Measurements from ENCODE around the gene TGIF1. TPM values are rescaled to one million over a fixed set of nuclear protein-coding genes. Genes with fewer than 3 reads are reported as not detected.
A peak's percentile ranks its signal among the peaks of the same experiment; 100 is the strongest.

The TGIF1 gene
- total RNA-seq, 1 donor from 2014 or later: 45.8 TPM

DNA sequence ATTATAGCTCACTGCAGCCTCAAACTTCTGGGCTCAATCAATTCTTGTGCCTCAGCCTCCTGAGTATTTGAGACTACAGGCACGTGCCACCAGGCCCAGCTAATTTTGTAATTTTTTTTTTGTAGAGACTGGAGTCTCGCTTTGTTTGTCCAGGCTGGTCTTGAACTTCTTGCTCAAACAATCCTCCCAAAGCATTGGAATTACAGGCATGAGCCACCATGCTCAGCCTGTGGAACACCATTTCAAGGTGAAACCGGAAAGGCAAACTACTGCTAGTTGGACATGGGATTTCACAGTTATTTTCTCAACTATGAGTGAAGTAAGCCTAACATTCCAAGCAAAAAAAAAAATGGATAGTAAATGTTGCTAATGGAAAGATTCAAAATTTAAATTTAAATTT lies 20.9 kb upstream of the TGIF1 start:
- no peak overlapping the region for H3K27ac ChIP-seq
- ATAC-seq (no peak), DNase-seq (no peak)
- H3K9me3 ChIP-seq: no peaks in the 10 kb centered on the region
- no peak overlapping the region for H3K4me3 ChIP-seq
- H3K36me3 ChIP-seq: no peaks in the 10 kb centered on the region
- no peaks in the 10 kb centered on the region for H3K4me1 ChIP-seq
- no peaks in the 10 kb centered on the region for H3K27me3 ChIP-seq (ENCODE audit: low read depth)
- intact Hi-C loops (cut with DNase I): no loop called here
- TF ChIP-seq, protein P1, sequence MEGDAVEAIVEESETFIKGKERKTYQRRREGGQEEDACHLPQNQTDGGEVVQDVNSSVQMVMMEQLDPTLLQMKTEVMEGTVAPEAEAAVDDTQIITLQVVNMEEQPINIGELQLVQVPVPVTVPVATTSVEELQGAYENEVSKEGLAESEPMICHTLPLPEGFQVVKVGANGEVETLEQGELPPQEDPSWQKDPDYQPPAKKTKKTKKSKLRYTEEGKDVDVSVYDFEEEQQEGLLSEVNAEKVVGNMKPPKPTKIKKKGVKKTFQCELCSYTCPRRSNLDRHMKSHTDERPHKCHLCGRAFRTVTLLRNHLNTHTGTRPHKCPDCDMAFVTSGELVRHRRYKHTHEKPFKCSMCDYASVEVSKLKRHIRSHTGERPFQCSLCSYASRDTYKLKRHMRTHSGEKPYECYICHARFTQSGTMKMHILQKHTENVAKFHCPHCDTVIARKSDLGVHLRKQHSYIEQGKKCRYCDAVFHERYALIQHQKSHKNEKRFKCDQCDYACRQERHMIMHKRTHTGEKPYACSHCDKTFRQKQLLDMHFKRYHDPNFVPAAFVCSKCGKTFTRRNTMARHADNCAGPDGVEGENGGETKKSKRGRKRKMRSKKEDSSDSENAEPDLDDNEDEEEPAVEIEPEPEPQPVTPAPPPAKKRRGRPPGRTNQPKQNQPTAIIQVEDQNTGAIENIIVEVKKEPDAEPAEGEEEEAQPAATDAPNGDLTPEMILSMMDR (IDR thresholded peaks at IDR 0.05): no peak

DNA sequence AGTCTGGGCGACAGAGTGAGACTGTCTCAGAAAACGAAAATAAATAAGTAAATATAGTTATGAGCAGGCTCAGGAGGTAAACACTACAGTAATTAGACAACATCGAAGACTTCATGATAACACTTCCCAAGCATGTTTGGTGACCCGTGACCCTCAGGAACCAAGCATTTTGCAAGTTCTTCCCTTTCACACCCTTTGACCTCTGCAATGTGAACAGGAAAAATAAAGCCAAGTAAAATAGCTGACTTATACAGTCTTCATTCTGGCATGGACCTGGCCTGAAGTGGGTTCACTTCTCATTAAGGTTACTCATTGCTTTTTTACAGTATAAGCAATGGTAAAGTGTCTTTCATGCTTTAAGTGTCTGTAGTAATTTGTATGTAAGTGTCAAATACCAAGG lies 15.3 kb upstream of the TGIF1 start:
- intact Hi-C loops (cut with DNase I): no loop called here
- H3K9me3 ChIP-seq: no peaks in the 10 kb centered on the region
- no peaks in the 10 kb centered on the region for H3K36me3 ChIP-seq
- ATAC-seq (no peak), DNase-seq (no peak)
- TF ChIP-seq, protein P1 (IDR thresholded peaks at IDR 0.05): no peak
- H3K4me3 ChIP-seq: no peak overlapping the region
- no peaks in the 10 kb centered on the region for H3K4me1 ChIP-seq
- H3K27me3 ChIP-seq (ENCODE audit: low read depth): no peaks in the 10 kb centered on the region
- no peak overlapping the region for H3K27ac ChIP-seq

DNA sequence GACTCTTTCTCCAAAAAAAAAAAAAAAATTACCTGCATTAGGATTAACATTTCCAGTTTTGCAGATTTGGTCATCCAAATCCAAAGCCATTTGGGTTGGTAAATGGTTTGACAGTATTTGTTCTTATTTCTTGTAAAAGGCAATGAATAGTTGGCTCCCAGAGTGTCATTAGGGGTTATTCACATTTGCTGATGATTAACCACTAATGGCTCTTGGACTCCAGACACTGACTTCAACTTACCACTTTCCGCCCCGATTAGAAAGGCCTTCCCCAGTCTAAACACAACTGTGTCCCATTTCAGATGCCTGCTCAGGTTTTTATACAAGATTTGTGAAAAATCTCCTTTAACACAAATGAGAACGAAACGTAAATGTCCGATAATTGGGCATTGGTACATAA lies 9.6 kb upstream of the TGIF1 start:
- DNase-seq (no peak), ATAC-seq (no peak)
- H3K36me3 ChIP-seq: no peaks in the 10 kb centered on the region
- H3K27me3 ChIP-seq (ENCODE audit: low read depth): no peaks in the 10 kb centered on the region
- H3K27ac ChIP-seq: no peak overlapping the region
- TF ChIP-seq, protein P1 (IDR thresholded peaks at IDR 0.05): no peak
- intact Hi-C loops (cut with DNase I): no loop called here
- H3K9me3 ChIP-seq: no peaks in the 10 kb centered on the region
- H3K4me1 ChIP-seq: no peaks in the 10 kb centered on the region
- no peak overlapping the region for H3K4me3 ChIP-seq

DNA sequence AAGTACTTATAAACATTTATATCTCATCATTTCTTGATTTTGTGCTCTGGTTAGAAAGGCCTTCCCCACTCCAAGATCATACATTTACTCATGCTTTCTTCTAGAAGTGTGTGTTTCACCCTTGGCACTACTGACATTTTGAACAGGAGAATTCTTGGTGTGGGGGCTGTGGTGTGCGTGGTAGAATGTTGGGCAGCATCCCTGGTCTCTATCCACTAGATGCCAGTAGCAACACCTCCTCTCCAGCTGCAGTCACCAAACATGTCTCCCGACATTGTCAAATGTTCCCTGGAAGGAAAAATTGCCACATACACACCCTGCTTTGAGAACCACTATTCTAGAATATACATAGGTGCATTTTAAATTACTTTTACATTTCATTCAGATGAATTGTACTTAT lies 8.7 kb upstream of the TGIF1 start:
- Histone ChIP-seq H3K9me3 (no peaks in the 10 kb centered on the region), H3K27me3 (ENCODE audit: low read depth) (no peaks in the 10 kb centered on the region), H3K27ac (no peak overlapping the region), H3K4me3 (no peak overlapping the region), H3K36me3 (no peaks in the 10 kb centered on the region), H3K4me1 (peaks cover 4% of the 10 kb centered on the region)
- peak; percentile 43 to 78 for ATAC-seq
- intact Hi-C loops (cut with DNase I): no loop called here
- TF ChIP-seq, protein P1 (IDR thresholded peaks at IDR 0.05): peak; percentile 36
- DNase-seq: no peak

DNA sequence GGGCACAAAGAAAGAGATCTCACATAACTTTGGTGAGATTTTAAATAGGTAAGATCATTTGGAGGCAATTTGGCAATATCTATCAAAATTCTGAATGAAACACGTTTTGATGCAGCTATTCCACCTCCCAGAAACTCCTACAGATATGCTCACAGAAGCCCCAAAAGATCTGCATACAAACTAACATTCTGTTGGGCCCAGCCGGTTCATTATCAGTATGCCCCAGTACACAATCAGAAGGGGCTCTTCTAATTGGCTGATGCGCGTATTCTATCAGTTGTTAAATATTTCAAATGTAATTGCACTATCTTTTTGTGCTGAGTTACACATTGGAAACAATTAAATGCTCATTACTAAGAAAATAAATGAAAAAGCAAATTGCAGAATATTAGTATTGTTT lies 7.1 kb upstream of the TGIF1 start:
- intact Hi-C loops (cut with DNase I): no loop called here
- no peaks in the 10 kb centered on the region for H3K9me3 ChIP-seq
- no peak overlapping the region for H3K27ac ChIP-seq
- no peak for ATAC-seq
- no peak overlapping the region for H3K4me3 ChIP-seq
- no peaks in the 10 kb centered on the region for H3K27me3 ChIP-seq (ENCODE audit: low read depth)
- H3K4me1 ChIP-seq: peaks cover 12% of the 10 kb centered on the region
- TF ChIP-seq, protein P1 (IDR thresholded peaks at IDR 0.05): no peak
- no peaks in the 10 kb centered on the region for H3K36me3 ChIP-seq
- DNase-seq: no peak

DNA sequence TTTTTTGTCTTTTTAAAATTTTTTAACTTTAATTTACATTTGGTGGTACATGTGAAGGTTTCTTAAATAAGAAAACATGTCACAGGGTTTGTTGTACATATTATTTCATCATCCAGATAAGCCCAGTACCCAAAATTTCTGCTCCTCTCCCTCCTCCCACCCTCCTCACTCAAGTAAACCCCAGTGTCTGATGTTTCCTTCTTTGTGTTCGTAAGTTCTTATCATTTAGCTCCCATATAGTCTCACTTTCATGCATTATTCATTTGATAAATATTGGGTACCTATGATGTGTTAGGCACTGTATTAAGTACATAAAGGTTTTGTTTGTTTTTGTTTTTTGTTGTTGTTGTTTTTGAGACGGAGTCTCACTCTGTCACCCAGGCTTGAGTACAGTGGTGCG lies 5.7 kb upstream of the TGIF1 start:
- no peak for ATAC-seq
- intact Hi-C loops (cut with DNase I): no loop called here

More for the DNA sequence above, 5.7 kb upstream of the TGIF1 start:
- Histone ChIP-seq H3K4me3 (no peak overlapping the region), H3K36me3 (no peaks in the 10 kb centered on the region), H3K27me3 (ENCODE audit: low read depth) (no peaks in the 10 kb centered on the region), H3K27ac (no peak overlapping the region), H3K4me1 (peaks cover 12% of the 10 kb centered on the region), H3K9me3 (no peaks in the 10 kb centered on the region)
- TF ChIP-seq, protein P1 (IDR thresholded peaks at IDR 0.05): no peak
- no peak for DNase-seq
